Placental epithelial cell (primary cell): ENCODE results near the gene RER1. TPM values are rescaled to one million over a fixed set of nuclear protein-coding genes. Genes with fewer than 3 reads are reported as not detected.

Source experiments
- total RNA-seq: library from RNA; depleted of rRNA; stranded (reverse); fragments of >200 nt; gene quantifications from 2 replicates; pipeline ENCODE4 v1.2.3, GENCODE V29; 2012

The RER1 gene, protein sequence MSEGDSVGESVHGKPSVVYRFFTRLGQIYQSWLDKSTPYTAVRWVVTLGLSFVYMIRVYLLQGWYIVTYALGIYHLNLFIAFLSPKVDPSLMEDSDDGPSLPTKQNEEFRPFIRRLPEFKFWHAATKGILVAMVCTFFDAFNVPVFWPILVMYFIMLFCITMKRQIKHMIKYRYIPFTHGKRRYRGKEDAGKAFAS
- total RNA-seq, result 72.2 and 98.8 TPM in 2 replicates

GRCh38 chr1:2391041-2391930 is at the start of gene RER1, which contains the start of gene MORN1:
RER1 (plus strand) TSS chr1:2391841; CDS start chr1:2395791, 3,950 bp downstream.
MORN1 (minus strand) TSS chr1:2391554; CDS start chr1:2391533, 21 bp downstream.

DNA sequence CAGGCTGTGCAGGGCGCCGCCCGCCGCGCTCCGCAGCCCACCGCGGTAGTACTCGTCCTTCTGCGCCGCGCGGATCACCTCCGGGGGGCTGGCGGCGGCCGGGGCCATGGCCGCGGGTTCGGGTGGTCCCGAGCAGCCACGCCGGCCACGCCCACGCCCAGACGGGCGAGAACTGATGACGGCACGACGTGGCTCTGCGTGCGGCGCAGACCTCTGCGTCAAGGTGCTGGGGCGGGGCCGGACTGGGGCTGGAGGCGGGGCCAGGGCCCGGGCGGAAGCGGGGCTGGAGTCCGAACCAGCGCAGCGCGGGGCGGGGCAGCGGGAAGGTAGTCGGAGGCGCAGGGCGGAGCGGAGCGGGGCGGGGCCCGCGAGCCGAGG is 20.7 kb downstream of the RER1 start, which contains the start of gene PEX10:
Gene PEX10 (minus strand): TSS at position 170 of the 378 bp plus-strand sequence. CDS start 62 bp downstream, at position 108.

Other genes starting within 250 kb of the RER1 start
- gene FAAP20, start 197.1 kb upstream of the RER1 start, total RNA-seq, result 19.2 and 22.2 TPM in 2 replicates
- gene SKI, start 163.5 kb upstream of the RER1 start, total RNA-seq, result 23.7 and 36.9 TPM in 2 replicates
- 13.0 and 16.9 TPM in 2 replicates for gene MORN1, start 287 bp upstream of the RER1 start, total RNA-seq
- gene PEX10, start 20.7 kb downstream of the RER1 start, total RNA-seq, result 31.0 and 46.5 TPM in 2 replicates
- 0.22 and 0.39 TPM in 2 replicates for gene PLCH2, start 84.4 kb downstream of the RER1 start, total RNA-seq
- gene PANK4, start 134.8 kb downstream of the RER1 start, total RNA-seq, result 27.9 and 43.1 TPM in 2 replicates
- not detected in 2 replicates for gene HES5, start 138.4 kb downstream of the RER1 start, total RNA-seq
- gene TNFRSF14, start 164.5 kb downstream of the RER1 start, total RNA-seq, result 2.0 and 5.4 TPM in 2 replicates
- 9.8 and 12.0 TPM in 2 replicates for gene PRXL2B, start 194.9 kb downstream of the RER1 start, total RNA-seq
- gene MMEL1, start 241.2 kb downstream of the RER1 start, total RNA-seq, result not detected in 2 replicates